GM21786 (cell line): ENCODE data around the gene STX16.
"Not testable (repeated sequence)": the region's sequence is repeated elsewhere in the genome, so short reads cannot be mapped to it uniquely, and the experiment has no call there.

ENCODE experiments used
- ATAC-seq: cut with Tn5 transposase; IDR thresholded peaks from one replicate; pipeline ENCODE4 v1.9.1; 2021; ENCODE audit not compliant: unreplicated experiment

STX16 gene

GRCh38 chr20:58636396-58636982 lies 14.6 kb upstream of the STX16 start:
- no peak for ATAC-seq

GRCh38 chr20:58636983-58637421 lies 14.1 kb upstream of the STX16 start:
- ATAC-seq, result no peak

GRCh38 chr20:58637466-58638213 lies 13.4 kb upstream of the STX16 start:
- ATAC-seq, result no peak

GRCh38 chr20:58638467-58639181 lies 12.5 kb upstream of the STX16 start:
- no peak for ATAC-seq

DNA sequence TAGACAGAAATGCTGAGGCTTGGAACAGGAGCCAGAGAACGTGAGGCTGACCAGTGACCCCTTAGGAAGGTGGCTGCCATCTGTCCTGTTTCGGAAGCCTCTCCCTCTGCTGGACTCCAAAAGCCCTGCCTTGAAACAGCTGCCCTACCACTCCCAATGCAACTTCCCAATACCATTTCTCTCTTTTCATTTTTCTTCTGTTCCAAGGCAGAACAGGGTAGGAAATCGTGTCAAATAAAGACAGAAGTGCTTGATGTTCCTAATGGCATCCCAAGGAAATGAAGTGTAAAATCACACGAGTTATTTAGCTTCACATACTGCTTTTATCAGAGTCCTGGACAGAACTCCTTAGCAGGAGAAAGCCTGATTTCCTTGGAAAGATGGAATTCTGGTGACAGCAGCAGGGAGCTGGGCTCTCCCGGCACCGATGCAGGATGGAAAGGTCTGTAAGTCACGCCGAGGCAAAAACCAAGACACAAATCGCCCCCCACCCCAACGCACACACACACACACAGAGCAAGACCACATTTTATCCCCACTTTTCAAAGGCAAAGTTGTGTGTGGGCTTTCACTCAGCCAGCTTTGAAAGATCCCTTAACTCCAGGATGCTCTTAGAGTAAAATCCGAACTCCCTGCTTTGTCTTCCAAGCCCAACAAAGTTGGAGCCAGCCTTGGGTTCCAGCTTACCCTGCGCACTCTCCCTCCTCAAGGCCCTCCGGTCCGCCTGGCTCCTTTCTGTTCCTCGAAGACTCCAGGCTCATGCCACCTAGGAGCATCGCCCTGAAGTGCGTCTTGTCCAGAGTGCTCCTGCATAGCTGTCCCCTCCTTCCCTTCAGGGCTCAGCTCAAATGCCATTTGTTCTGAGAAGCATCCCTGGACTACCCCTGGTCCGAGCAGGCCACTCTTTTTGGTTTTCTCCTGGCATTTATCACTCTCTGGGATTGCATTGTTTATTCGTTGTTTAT lies 11.6 kb upstream of the STX16 start:
- no peak for ATAC-seq

DNA sequence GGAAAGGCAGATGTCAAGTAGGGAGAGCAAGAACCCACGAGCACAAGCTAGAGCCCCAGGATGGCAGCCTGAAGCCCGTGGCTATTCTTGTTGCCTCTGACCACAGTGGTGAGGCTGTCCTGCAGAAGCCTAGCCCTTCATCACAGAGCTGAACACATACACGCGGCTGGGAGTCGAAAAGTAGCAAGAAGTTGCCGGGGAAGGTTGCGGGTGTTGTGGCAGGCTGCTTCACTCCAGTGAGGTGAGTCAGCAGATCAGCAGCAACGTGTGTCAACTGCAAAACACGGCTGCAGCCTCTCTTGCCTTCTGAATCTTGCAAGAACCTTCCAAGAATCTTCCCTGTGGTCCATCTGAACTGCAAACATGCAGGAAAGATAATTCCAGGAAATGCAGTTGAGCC lies 10.6 kb upstream of the STX16 start:
- ATAC-seq, result no peak

- ATAC-seq, result no peak
Measured at GRCh38 chr20:58642441-58642840, 8.6 kb upstream of the STX16 start.

DNA sequence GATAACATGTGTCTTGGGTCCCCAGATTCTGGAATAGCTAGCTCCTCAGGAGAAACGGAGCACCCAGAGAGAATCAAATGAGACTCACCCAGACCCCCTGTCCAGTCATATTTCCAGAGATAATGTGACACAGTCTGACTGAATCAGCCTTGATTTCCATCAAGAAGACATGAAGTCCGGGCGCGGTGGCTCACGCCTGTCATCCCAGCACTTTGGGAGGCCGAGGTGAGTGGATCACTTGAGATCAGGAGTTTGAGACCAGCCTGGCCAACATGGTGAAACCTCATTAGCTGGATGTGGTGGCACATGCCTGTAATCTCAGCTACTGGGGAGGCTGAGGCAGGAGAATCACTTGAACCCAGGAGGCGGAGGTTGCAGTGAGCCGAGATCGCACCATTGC lies 8.2 kb upstream of the STX16 start:
- not testable (repeated sequence) for ATAC-seq

GRCh38 chr20:58645412-58645968 lies 5.6 kb upstream of the STX16 start:
- ATAC-seq, result no peak

DNA sequence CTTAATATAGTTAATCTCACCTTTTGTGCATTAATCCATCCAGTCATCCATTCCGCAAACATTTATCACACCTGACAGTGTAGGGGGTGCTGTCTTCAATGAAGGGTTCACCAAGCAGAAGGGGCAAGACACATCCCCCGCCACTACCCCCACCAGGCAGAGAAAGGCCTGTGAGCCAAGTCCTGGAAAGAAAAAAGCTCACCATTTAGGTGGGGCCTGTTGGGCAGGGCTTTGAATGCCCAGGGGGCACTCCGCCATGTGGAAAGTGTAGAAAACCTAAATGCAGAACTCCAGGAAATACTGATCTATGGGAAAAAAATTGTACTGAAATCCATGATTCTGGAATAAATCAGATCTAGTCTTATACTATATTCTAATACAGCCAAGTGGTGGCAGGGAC lies 4.8 kb upstream of the STX16 start:
- ATAC-seq, result no peak

DNA sequence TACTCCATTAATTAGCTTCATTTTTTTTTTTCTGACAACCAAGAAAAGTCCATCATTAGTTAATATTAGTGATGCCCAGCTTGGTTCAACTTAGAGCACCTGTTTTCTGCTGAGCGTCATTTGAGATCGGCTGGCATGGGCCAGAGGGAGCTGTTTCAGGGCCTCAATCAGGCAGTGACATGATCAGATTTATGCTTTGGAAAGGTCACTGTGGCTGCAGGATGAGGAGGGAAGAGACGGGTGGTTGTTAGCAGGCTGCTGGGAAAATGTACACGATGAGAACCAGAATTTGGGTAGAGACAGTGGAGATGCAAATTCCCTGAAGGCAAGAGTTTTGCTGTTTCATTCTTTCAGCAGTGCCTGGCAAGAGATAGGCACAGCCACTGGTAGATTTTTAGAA lies 4.4 kb upstream of the STX16 start:
- ATAC-seq, result no peak

DNA sequence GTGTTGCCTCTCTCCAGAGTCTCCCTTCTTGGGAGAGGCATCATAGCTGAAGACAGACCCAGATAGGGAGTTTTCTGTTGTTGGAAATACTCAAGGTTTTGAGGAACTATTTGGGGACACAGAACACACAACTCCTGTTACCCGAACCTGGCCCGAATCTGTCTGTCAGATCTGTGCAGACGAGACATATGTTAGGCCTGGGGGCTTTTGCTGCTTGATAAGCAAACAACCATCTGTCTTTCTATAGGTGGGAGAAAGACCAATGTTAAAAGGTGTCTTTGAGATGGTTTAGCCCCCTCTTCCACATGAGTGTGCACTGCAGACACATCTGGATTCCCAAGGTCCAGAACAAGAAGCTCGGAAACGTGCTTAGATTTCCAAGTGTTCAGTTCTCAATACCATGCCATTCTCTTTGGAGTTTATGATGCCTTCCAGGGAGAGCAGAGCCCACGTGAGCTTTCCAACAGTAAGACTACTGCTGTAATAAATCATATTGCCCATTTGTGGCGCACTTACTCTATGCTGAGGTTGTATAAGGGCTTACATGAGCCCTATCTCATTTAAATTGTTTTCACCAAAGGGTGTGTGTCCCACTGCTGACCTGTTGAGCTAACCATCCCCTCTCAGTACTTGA lies 3.8 kb upstream of the STX16 start:
- no peak for ATAC-seq

DNA sequence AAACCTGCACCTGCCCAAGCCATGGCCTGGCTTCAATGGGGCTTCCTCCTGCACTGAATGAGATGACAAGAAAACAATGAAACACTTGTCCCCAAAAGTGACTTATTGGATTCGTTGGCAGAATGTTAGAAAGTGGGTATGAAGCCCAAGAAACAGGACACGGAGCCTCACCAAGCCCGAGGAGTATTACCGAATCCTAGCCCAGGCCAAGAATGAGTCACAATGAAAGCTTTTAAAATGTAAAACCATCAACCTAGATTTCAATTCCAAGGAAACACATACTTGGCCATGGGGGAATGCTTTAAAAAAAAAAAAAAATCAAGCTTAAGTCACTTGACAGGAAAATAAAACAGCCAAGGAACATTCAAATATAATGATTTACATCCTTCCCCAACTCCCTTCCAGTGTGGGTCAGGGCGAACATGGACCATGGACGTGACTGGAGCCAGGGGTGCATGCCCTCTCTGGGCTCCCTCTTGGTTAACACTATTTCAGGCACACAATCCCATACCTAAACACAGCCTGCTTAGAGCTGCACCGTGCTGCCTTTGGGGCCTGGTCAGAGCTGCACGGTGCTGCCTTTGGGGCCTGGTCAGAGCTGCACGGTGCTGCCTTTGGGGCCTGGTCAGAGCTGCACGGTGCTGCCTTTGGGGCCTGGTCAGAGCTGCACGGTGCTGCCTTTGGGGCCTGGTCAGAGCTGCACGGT lies 3.1 kb upstream of the STX16 start:
- no peak for ATAC-seq

DNA sequence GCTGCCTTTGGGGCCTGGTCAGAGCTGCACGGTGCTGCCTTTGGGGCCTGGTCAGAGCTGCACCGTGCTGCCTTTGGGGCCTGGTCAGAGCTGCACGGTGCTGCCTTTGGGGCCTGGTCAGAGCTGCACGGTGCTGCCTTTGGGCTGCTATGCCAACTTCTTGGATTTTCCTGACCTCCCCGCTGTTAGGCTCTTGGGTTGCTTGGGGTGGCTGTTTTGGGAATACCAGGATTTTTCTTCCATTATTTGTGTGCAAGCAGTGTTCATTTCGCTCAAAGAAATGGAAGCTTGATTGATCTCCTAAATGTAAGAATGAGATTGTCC lies 2.6 kb upstream of the STX16 start:
- not testable (repeated sequence) for ATAC-seq

GRCh38 chr20:58649288-58650180 lies 1.5 kb upstream of the STX16 start:
- no peak for ATAC-seq

GRCh38 chr20:58650181-58650775 lies 805 bp upstream of the STX16 start:
- peak; percentile 5 for ATAC-seq

DNA sequence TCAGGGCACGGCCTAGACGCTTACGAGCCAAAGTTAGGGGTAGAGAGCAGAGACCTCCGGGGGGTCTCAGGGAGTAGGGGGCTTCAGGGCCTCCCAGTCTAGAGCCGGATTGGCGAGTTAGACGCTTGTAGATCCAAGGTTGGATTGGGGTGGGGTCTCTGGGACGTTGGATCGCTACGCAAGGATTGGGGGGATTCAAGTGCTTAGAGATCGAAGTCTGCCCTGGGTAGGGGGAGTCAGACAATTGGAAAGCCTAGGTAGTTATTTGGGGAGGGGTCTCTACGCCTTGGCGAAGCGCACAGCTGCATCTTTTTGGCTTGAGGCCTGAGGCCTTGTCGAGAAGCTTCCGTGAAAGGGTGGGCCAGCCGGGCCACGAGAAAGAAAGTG lies 469 bp downstream of the STX16 start:
- no peak for ATAC-seq

DNA sequence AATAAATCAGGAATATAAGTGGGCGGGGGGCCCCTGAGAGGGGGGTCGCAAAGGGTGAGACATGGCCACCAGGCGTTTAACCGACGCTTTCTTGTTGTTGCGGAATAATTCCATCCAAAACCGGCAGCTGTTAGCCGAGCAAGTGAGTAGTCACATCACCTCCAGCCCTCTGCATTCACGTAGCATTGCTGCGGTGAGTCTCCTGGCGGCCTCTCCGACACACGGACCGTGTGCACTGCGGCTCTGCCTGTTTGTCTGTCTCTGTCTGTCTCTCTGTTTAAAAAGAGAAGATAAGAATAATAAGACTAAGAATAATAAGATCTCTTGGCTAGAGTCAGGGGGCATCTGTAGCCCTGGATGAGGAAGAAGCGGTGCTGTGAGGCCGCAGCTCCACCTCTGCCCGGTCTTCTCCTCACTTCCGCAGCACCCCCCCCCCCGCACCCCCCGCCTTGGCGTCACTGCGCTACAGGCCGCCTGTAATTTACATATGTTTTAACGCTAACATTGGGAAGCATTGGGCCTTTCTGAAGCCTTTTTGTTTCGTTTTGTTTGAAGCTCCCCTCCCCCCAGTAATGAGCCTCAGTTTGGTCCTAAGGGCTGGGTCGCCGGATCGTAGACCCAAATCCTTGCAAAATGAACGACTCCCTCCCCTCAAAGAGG lies 993 bp downstream of the STX16 start:
- peak; percentile 49 for ATAC-seq
